Pons (tissue), 1 donor: ENCODE data around the gene RHCG.

Source experiments
- DNase-seq: peaks from one replicate; pipeline ENCODE4 v3.0.0-alpha.2; 2016; ENCODE audit warnings: low spot score

Gene RHCG

GRCh38 chr15:89496155-89497098, at the start of gene RHCG:
Gene RHCG, minus strand, starts transcription at chr15:89496583. Its CDS starts 39 bp downstream, at chr15:89496544.
- DNase-seq: no peak

- no peak for DNase-seq
These were observed 47.0 kb upstream of the RHCG start for GRCh38 chr15:89543389-89543788.

- no peak for DNase-seq
These were observed 46.0 kb upstream of the RHCG start for GRCh38 chr15:89542369-89542768.

GRCh38 chr15:89539027-89539426, 42.6 kb upstream of the RHCG start:
- DNase-seq: no peak

GRCh38 chr15:89533861-89534544, 37.6 kb upstream of the RHCG start:
- DNase-seq: no peak

GRCh38 chr15:89531796-89532537, 35.6 kb upstream of the RHCG start:
- no peak for DNase-seq

GRCh38 chr15:89530976-89531375, 34.6 kb upstream of the RHCG start:
- DNase-seq: no peak

- DNase-seq: no peak
These were observed 32.5 kb upstream of the RHCG start for GRCh38 chr15:89528757-89529352.

GRCh38 chr15:89526601-89527441, 30.4 kb upstream of the RHCG start:
- no peak for DNase-seq

- DNase-seq: no peak
These were observed 29.8 kb upstream of the RHCG start for GRCh38 chr15:89526181-89526580.

GRCh38 chr15:89524184-89524583, 27.8 kb upstream of the RHCG start:
- DNase-seq: no peak

GRCh38 chr15:89523101-89523500, 26.7 kb upstream of the RHCG start:
- DNase-seq: no peak

- no peak for DNase-seq
These were observed 25.2 kb upstream of the RHCG start for GRCh38 chr15:89521605-89522004.

- no peak for DNase-seq
These were observed 19.1 kb upstream of the RHCG start for GRCh38 chr15:89515477-89515876.

- DNase-seq: no peak
These were observed 18.4 kb upstream of the RHCG start for GRCh38 chr15:89514596-89515406.

GRCh38 chr15:89514186-89514585, 17.8 kb upstream of the RHCG start:
- no peak for DNase-seq

GRCh38 chr15:89513284-89513683, 16.9 kb upstream of the RHCG start:
- DNase-seq: no peak

- no peak for DNase-seq
These were observed 16.2 kb upstream of the RHCG start for GRCh38 chr15:89512631-89513030.

GRCh38 chr15:89506026-89506686, 9.8 kb upstream of the RHCG start:
- no peak for DNase-seq

GRCh38 chr15:89504166-89504565, 7.8 kb upstream of the RHCG start:
- no peak for DNase-seq
